Stimulated activated CD4-positive, alpha-beta T cell treated with anti-CD3 and anti-CD28 coated beads, Interleukin-4, amount 100 ng/mL, for 24 hours (primary cell): ENCODE measurements around the gene POLE.

Experiments
- DNase-seq: peaks from one replicate; pipeline ENCODE4 v3.0.0-alpha.2; 2020

The POLE gene

GRCh38 chr12:132648616-132649225, 38.4 kb downstream of the POLE start:
- no peak for DNase-seq

- no peak for DNase-seq
Observed at GRCh38 chr12:132647858-132648257, 39.3 kb downstream of the POLE start.

- DNase-seq, result no peak
Observed at GRCh38 chr12:132646850-132647249, 40.3 kb downstream of the POLE start.

- no peak for DNase-seq
Observed at GRCh38 chr12:132642846-132643835, 44.0 kb downstream of the POLE start.

GRCh38 chr12:132641811-132642650, 45.1 kb downstream of the POLE start:
- no peak for DNase-seq

- no peak for DNase-seq
Observed at GRCh38 chr12:132640936-132641335, 46.2 kb downstream of the POLE start.

- DNase-seq, result no peak
Observed at GRCh38 chr12:132639956-132640520, 47.1 kb downstream of the POLE start.

- DNase-seq, result no peak
Observed at GRCh38 chr12:132638541-132639408, 48.4 kb downstream of the POLE start.

GRCh38 chr12:132637811-132638210, 49.3 kb downstream of the POLE start:
- DNase-seq, result no peak

GRCh38 chr12:132635076-132635955, 51.8 kb downstream of the POLE start:
- DNase-seq, result no peak

- no peak for DNase-seq
Observed at GRCh38 chr12:132634411-132634990, 52.6 kb downstream of the POLE start.

- no peak for DNase-seq
Observed at GRCh38 chr12:132633901-132634300, 53.2 kb downstream of the POLE start.

- DNase-seq, result no peak
Observed at GRCh38 chr12:132633398-132633797, 53.7 kb downstream of the POLE start.

GRCh38 chr12:132632521-132633228, 54.5 kb downstream of the POLE start:
- no peak for DNase-seq

GRCh38 chr12:132631666-132632065, 55.5 kb downstream of the POLE start:
- DNase-seq, result no peak

GRCh38 chr12:132630672-132631071, 56.5 kb downstream of the POLE start:
- no peak for DNase-seq

- no peak for DNase-seq
Observed at GRCh38 chr12:132629330-132629729, 57.8 kb downstream of the POLE start.

- no peak for DNase-seq
Observed at GRCh38 chr12:132625731-132626430, 61.3 kb downstream of the POLE start.
